IMR-90 (cell line): ENCODE measurements around the gene C21orf58. TPM values are rescaled to one million over a fixed set of nuclear protein-coding genes. Genes with fewer than 3 reads are reported as not detected.

Experiments
- ATAC-seq: fragments of 200-7000 bp; cut with Tn5 transposase; 2 replicates; pipeline ENCODE4 v1.9.1; 2020; ENCODE audit warnings: low read depth, mild to moderate bottlenecking, moderate library complexity
- BruUV-seq: library from RNA; stranded (reverse); fragments of 400-500 nt; replicated peaks from 2 replicates; lab custom pipeline; 2021; lab: Mats Ljungman, UMichigan
- CTCF ChIA-PET: fragments of 300-600 bp; formaldehyde crosslinking; extraction: SDS; loops from one replicate; lab custom pipeline; 2021; ENCODE audit warnings: antibody characterized with exemption; lab: Yijun Ruan, JAX
- POLR2A ChIA-PET: fragments of 300-600 bp; sonication (Branson Sonifier 250); formaldehyde crosslinking; loops from one replicate; lab custom pipeline; 2022; ENCODE audit warnings: antibody characterized with exemption; ENCODE audit not compliant: unreplicated experiment; lab: Charles Lee
- DNase-seq: peaks from one replicate; pipeline ENCODE4 v3.0.0; 2013
- H2AFZ ChIP-seq: replicated peaks from 2 replicates; pipeline ENCODE3; 2013; ENCODE audit warnings: low read length, mild to moderate bottlenecking; ENCODE audit not compliant: poor library complexity
- H2AK5ac ChIP-seq: 2 replicates; pipeline ENCODE4 v1.6.1; 2013; ENCODE audit warnings: low read depth, low read length, inconsistent platforms
- H2AK9ac ChIP-seq: replicated peaks from 2 replicates; pipeline ENCODE3; 2013; ENCODE audit warnings: mild to moderate bottlenecking, low read depth, low read length, moderate library complexity; ENCODE audit not compliant: poor library complexity
- H2BK120ac ChIP-seq: 2 replicates; pipeline ENCODE4 v1.6.1; 2013; ENCODE audit warnings: low read depth, low read length, inconsistent platforms
- H2BK15ac ChIP-seq: 3 replicates; pipeline ENCODE4 v1.6.1; 2013; ENCODE audit warnings: low read depth, low read length, inconsistent platforms
- H2BK20ac ChIP-seq: 2 replicates; pipeline ENCODE4 v1.6.1; 2013; ENCODE audit warnings: low read depth, mild to moderate bottlenecking, inconsistent platforms, low read length, moderate library complexity
- H2BK5ac ChIP-seq: 2 replicates; pipeline ENCODE4 v1.6.1; 2013; ENCODE audit warnings: mild to moderate bottlenecking, low read depth, low read length, inconsistent platforms; ENCODE audit not compliant: poor library complexity, severe bottlenecking
- H3K14ac ChIP-seq: replicated peaks from 2 replicates; pipeline ENCODE4 v1.6.1; 2013; ENCODE audit warnings: low read depth, low read length, inconsistent platforms
- H3K18ac ChIP-seq: 2 replicates; pipeline ENCODE4 v1.6.1; 2013; ENCODE audit warnings: low read depth, low read length, control low read depth
- H3K23ac ChIP-seq: 2 replicates; pipeline ENCODE4 v1.6.1; 2013; ENCODE audit warnings: low read depth, low read length, inconsistent platforms
- H3K27ac ChIP-seq: 2 replicates; pipeline ENCODE4 v1.5.1; 2013; ENCODE audit warnings: mild to moderate bottlenecking, control low read depth, low read length; ENCODE audit not compliant: insufficient read depth
- H3K27me3 ChIP-seq: 2 replicates; pipeline ENCODE4 v1.6.1; 2013; ENCODE audit warnings: low read length; ENCODE audit not compliant: control insufficient read depth, insufficient read depth
- H3K36me3 ChIP-seq: 2 replicates; pipeline ENCODE4 v1.6.1; 2013; ENCODE audit warnings: low read length, mixed read lengths; ENCODE audit not compliant: control insufficient read depth, insufficient read depth
- H3K4ac ChIP-seq: 2 replicates; pipeline ENCODE4 v1.6.1; 2013; ENCODE audit warnings: low read depth, low read length, inconsistent platforms
- H3K4me1 ChIP-seq: 2 replicates; pipeline ENCODE4 v1.6.1; 2013; ENCODE audit warnings: low read length, mixed read lengths; ENCODE audit not compliant: control insufficient read depth, insufficient read depth
- H3K4me2 ChIP-seq: 2 replicates; pipeline ENCODE4 v1.6.1; 2013; ENCODE audit warnings: low read depth, mild to moderate bottlenecking, control low read depth, low read length, moderate library complexity
- H3K4me3 ChIP-seq: 2 replicates; pipeline ENCODE4 v1.5.1; 2013; ENCODE audit warnings: low read depth, mild to moderate bottlenecking, control low read depth, low read length, moderate library complexity; ENCODE audit not compliant: insufficient read depth
- H3K56ac ChIP-seq: 2 replicates; pipeline ENCODE4 v1.6.1; 2013; ENCODE audit warnings: low read length, inconsistent platforms; ENCODE audit not compliant: insufficient read depth; ENCODE audit errors: extremely low read depth
- H3K79me1 ChIP-seq, 2 experiments: 2 replicates each; pipeline ENCODE4 v1.6.1; 2013; ENCODE audit warnings: low read length in 2 of 2, inconsistent platforms in 1 of 2, low read depth in 1 of 2
- H3K9ac ChIP-seq: 2 replicates; pipeline ENCODE4 v1.6.1; 2013; ENCODE audit warnings: low read depth, low read length, control low read depth
- H3K9me1 ChIP-seq: 2 replicates; pipeline ENCODE4 v1.6.1; 2013; ENCODE audit warnings: low read length, inconsistent platforms; ENCODE audit not compliant: insufficient read depth
- H3K9me3 ChIP-seq: 2 replicates; pipeline ENCODE4 v1.6.1; 2013; ENCODE audit warnings: low read length; ENCODE audit not compliant: control insufficient read depth, insufficient read depth
- H4K20me1 ChIP-seq: 2 replicates; pipeline ENCODE4 v1.6.1; 2013; ENCODE audit warnings: low read length, inconsistent platforms; ENCODE audit not compliant: insufficient read depth
- H4K5ac ChIP-seq: 2 replicates; pipeline ENCODE4 v1.6.1; 2013; ENCODE audit warnings: mild to moderate bottlenecking, low read depth, low read length, control low read depth
- H4K8ac ChIP-seq, 2 experiments: 2 replicates each; pipeline ENCODE4 v1.6.1; 2013; ENCODE audit warnings: low read depth in 2 of 2, low read length in 2 of 2, control low read depth in 1 of 2, inconsistent platforms in 1 of 2
- H4K91ac ChIP-seq: 2 replicates; pipeline ENCODE4 v1.6.1; 2013; ENCODE audit warnings: low read depth, low read length, inconsistent platforms; ENCODE audit not compliant: insufficient read depth
- BHLHE40 ChIP-seq: fragments of 150-350 bp; IDR thresholded peaks from 2 replicates; pipeline ENCODE4 v1.6.1; 2016; ENCODE audit warnings: mild to moderate bottlenecking, low read depth, low read length
- CEBPB ChIP-seq: IDR thresholded peaks from 2 replicates; pipeline ENCODE4 v1.6.1; 2012; ENCODE audit warnings: low read depth, low read length, improper control_type of control experiment
- CHD1 ChIP-seq: IDR thresholded peaks from 2 replicates; pipeline ENCODE4 v1.6.1; 2012; ENCODE audit warnings: low read depth, low read length, improper control_type of control experiment
- CTCF ChIP-seq: conservative IDR thresholded peaks from 2 replicates; pipeline ENCODE4 v1.5.1; 2012; ENCODE audit warnings: mild to moderate bottlenecking, low read depth, low read length, improper control_type of control experiment
- FOS ChIP-seq: fragments of 150-350 bp; IDR thresholded peaks from 2 replicates; pipeline ENCODE4 v1.6.1; 2016; ENCODE audit warnings: low read depth, low read length
- MAFK ChIP-seq: IDR thresholded peaks from 2 replicates; pipeline ENCODE4 v1.6.1; 2012; ENCODE audit warnings: low read depth, low read length, improper control_type of control experiment
- MAZ ChIP-seq: IDR thresholded peaks from 2 replicates; pipeline ENCODE4 v1.6.1; 2012; ENCODE audit warnings: low read depth, mild to moderate bottlenecking, low read length, improper control_type of control experiment, moderate library complexity, borderline replicate concordance
- MXI1 ChIP-seq: IDR thresholded peaks from 2 replicates; pipeline ENCODE4 v1.6.1; 2012; ENCODE audit warnings: low read depth, mild to moderate bottlenecking, low read length, moderate library complexity, borderline replicate concordance
- NFE2L2 ChIP-seq: fragments of 150-350 bp; IDR thresholded peaks from 2 replicates; pipeline ENCODE4 v1.6.1; 2016; ENCODE audit warnings: low read depth, mild to moderate bottlenecking, low read length
- POLR2A ChIP-seq: IDR thresholded peaks from 2 replicates; pipeline ENCODE4 v1.6.1; 2012; ENCODE audit warnings: mild to moderate bottlenecking, low read depth, low read length
- RAD21 ChIP-seq: IDR thresholded peaks from 2 replicates; pipeline ENCODE4 v1.6.1; 2012; ENCODE audit warnings: low read length, improper control_type of control experiment
- RCOR1 ChIP-seq: IDR thresholded peaks from 2 replicates; pipeline ENCODE4 v1.6.1; 2012; ENCODE audit warnings: mild to moderate bottlenecking, low read length, improper control_type of control experiment; ENCODE audit not compliant: insufficient replicate concordance
- RFX5 ChIP-seq: IDR thresholded peaks from 2 replicates; pipeline ENCODE4 v1.8.0; 2012; ENCODE audit warnings: low read depth, mild to moderate bottlenecking, low read length, moderate library complexity
- SMC3 ChIP-seq: fragments of 150-350 bp; IDR thresholded peaks from 2 replicates; pipeline ENCODE4 v1.6.1; 2016; ENCODE audit warnings: low read depth, mild to moderate bottlenecking, antibody characterized with exemption, low read length, moderate library complexity
- USF2 ChIP-seq: fragments of 150-350 bp; IDR thresholded peaks from 2 replicates; pipeline ENCODE4 v1.6.1; 2017; ENCODE audit warnings: mild to moderate bottlenecking, antibody characterized with exemption, low read length, low read depth
- WGBS, 2 experiments: methylation state at CpG; one replicate each; pipeline versions ENCODE4 v1.1.5 to v1.1.7; 2013; ENCODE audit warnings: missing lambda C conversion rate in 2 of 2; ENCODE audit not compliant: insufficient read length in 1 of 2; ENCODE audit errors: extremely low coverage in 2 of 2; 5-methylcytosine and 5-hydroxymethylcytosine counted together
- dilution Hi-C: fragments of 300-500 bp; cut with HindIII; formaldehyde crosslinking; loops from one replicate; pipeline ENCODE4 v1.14.3; 2018; ENCODE audit warnings: low sequenced_read_pairs; ENCODE audit not compliant: unreplicated experiment
- in situ Hi-C: fragments of 300-500 bp; cut with MboI; formaldehyde crosslinking; loops from 3 replicates; pipeline ENCODE4 v1.14.3; 2019; ENCODE audit warnings: low sequenced_read_pairs, inconsistent platforms, mixed read lengths
- intact Hi-C: fragments of 100-400 bp; cut with micrococcal nuclease; formaldehyde crosslinking; loops from 2 replicates; pipeline ENCODE4 v1.10.0; 2022
- polyA plus RNA-seq, 3 experiments: library from polyadenylated mRNA; depleted of rRNA; stranded (reverse); fragments of >200 nt; gene quantifications; 2 replicates each; pipeline ENCODE4 v1.2.3, GENCODE V29; 2012; ENCODE audit warnings: low replicate concordance in 1 of 3
- total RNA-seq: library from RNA; depleted of rRNA; stranded (reverse); fragments of >200 nt; gene quantifications from 2 replicates; pipeline ENCODE4 v1.2.3, GENCODE V29; 2012
- TF ChIP-seq, protein P1 (sequence below): fragments of 150-350 bp; IDR thresholded peaks from 2 replicates; pipeline ENCODE4 v1.6.1; 2016; ENCODE audit warnings: low read depth, mild to moderate bottlenecking, low read length, moderate library complexity, borderline replicate concordance

Gene C21orf58
- total and polyA plus RNA-seq, 2 of the 4 experiments (the other 2 are of a cell fraction) = 2.7 to 6.2 TPM

GRCh38 chr21:46304437-46304836, 19.2 kb downstream of the C21orf58 start:
- Histone ChIP-seq H2AK5ac (no peak overlapping the region), H3K4me2 (no peak overlapping the region), H2BK120ac (no peak overlapping the region), H2BK20ac (no peak overlapping the region), H3K9me3 (no peaks in the 10 kb centered on the region), H3K79me1 (peaks cover 5 to 9% of the 10 kb centered on the region in 2 experiments; a peak in 3 of 4 replicates), H2BK15ac (no peak overlapping the region), H2AFZ (no peak overlapping the region), H2AK9ac (no peak overlapping the region), H3K14ac (no peak overlapping the region), H3K18ac (no peak overlapping the region), H2BK5ac (no peak overlapping the region), H3K36me3 (peaks cover 12% of the 10 kb centered on the region), H3K23ac (no peak overlapping the region), H4K91ac (no peak overlapping the region), H3K4ac (no peak overlapping the region), H3K4me1 (no peaks in the 10 kb centered on the region), H4K5ac (no peak overlapping the region), H3K4me3 (no peak overlapping the region), H3K9me1 (no peaks in the 10 kb centered on the region; the same call in 1 of the 2 replicates), H3K56ac (no peak overlapping the region), H3K27me3 (no peaks in the 10 kb centered on the region), H4K8ac (no peak overlapping the region), H3K27ac (no peak overlapping the region), H3K9ac (no peak overlapping the region), H4K20me1 (no peaks in the 10 kb centered on the region; the same call in 1 of the 2 replicates)
- WGBS, 2 experiments = 95% methylated on average over 4 of the region's 5 CpGs; no CpG with 5 or more reads in 1 of the 2 experiments
- CTCF ChIA-PET = no interaction called here
- dilution Hi-C loops (no loop called here), in situ Hi-C loops (no loop called here), intact Hi-C loops (no loop called here)
- no TSS peak for BruUV-seq
- DNase-seq (no peak), ATAC-seq (no peak)
- POLR2A ChIA-PET = no interaction called here
- TF ChIP-seq SMC3 (no peak), USF2 (no peak), RCOR1 (no peak), NFE2L2 (no peak), MAZ (no peak), RAD21 (no peak), MXI1 (no peak), FOS (no peak), BHLHE40 (no peak), CTCF (no peak), CEBPB (no peak), MAFK (no peak), CHD1 (no peak), RFX5 (no peak), POLR2A (no peak)
- TF ChIP-seq, protein P1, sequence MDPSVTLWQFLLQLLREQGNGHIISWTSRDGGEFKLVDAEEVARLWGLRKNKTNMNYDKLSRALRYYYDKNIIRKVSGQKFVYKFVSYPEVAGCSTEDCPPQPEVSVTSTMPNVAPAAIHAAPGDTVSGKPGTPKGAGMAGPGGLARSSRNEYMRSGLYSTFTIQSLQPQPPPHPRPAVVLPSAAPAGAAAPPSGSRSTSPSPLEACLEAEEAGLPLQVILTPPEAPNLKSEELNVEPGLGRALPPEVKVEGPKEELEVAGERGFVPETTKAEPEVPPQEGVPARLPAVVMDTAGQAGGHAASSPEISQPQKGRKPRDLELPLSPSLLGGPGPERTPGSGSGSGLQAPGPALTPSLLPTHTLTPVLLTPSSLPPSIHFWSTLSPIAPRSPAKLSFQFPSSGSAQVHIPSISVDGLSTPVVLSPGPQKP = no peak
